Activated CD4-positive, alpha-beta T cell treated with anti-CD3 and anti-CD28 coated beads for 48 hours (primary cell): ENCODE data around the gene PSMC6.
"Not testable (repeated sequence)": the region's sequence is repeated elsewhere in the genome, so short reads cannot be mapped to it uniquely, and the experiment has no call there.

Source experiments
- DNase-seq: peaks from one replicate; pipeline ENCODE4 v3.0.0-alpha.2; 2020

Gene PSMC6

DNA sequence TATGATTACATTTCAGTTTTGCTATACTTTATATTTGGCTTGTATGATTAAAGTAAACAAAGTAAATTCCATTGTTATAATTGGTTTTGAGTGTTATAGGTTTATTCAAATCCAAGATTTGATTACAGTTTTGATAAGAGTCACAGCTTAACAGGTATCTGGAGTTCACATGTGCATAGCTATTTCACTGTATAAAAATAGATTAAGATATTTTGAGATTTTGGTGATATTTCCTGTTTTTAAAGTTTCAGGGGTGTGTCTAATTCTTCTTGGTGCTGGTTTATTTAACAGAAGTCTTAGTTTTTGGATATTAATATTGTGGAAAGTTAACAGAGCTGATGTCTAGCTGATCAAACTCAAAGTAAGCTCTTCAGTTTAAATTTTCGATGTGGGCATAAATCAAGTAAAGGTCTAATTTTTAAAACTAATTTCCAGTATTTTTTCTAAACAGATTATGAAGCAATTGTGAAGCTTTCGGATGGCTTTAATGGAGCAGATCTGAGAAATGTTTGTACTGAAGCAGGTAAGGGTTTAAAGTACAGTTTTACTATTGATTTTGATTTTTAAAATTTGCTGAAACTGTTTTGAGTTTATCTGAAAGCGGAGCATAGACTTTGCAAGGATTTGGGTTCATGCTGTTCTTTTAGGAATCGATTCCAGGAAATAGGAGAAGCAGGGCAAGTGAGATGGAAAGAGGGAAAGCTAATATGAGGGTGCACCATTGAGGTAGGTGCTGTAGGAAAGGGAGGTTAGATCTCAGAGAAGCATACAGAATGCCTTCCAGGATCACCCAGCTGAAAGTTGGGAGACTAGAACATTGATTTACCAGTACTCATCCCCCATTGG lies 16.7 kb downstream of the PSMC6 start:
- DNase-seq: no peak

DNA sequence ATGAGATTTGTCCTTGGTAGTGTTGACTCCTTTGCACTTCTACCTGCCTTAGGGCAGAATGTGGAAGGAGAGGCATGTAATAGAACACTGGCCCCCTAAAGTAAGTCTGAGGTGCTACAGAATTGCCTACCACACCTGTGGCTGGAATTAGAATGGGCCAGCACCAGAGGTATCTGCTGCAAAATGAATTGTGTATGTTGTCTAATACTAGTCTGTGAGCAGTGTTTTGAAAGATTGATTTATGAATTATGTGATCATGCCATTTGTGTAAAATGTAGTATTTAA lies 17.3 kb downstream of the PSMC6 start:
- no peak for DNase-seq

DNA sequence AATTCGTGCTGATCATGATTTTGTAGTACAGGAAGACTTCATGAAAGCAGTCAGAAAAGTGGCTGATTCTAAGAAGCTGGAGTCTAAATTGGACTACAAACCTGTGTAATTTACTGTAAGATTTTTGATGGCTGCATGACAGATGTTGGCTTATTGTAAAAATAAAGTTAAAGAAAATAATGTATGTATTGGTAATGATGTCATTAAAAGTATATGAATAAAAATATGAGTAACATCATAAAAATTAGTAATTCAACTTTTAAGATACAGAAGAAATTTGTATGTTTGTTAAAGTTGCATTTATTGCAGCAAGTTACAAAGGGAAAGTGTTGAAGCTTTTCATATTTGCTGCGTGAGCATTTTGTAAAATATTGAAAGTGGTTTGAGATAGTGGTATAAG lies 20.5 kb downstream of the PSMC6 start:
- DNase-seq: not testable (repeated sequence)

DNA sequence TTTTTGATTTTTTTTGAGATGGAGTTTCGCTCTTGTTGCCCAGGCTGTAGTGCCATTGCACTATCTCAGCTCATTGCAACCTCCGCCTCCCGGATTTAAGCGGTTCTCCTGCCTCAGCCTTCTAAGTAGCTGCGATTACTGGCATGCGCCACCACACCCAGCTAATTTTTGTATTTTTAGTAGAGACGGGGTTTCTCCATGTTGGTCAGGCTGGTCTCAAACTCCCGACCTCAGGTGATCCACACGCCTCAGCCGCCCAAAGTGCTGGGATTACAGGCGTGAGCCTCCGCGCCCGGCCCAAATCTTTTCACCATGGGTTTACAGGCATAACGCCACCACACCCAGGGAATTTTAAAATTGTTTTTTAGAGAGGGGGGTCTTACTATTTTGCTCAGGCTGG lies 22.0 kb downstream of the PSMC6 start:
- not testable (repeated sequence) for DNase-seq

DNA sequence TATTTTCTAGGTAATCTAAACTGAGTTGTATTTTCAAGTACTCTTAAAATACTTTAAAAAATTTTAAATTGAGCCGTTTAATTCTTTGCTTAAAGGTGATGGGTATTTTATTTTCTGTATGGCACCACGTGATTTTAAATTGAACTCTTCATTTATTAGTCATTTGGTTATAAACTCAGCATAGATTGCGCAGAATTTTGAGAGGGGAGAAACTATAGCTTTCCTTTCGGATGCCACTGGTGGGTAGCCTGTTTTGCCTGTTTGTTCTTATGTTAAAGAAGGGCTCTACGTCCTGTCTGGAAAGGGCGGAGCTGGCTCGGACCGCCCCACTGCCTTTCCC lies 22.6 kb downstream of the PSMC6 start:
- DNase-seq: no peak

DNA sequence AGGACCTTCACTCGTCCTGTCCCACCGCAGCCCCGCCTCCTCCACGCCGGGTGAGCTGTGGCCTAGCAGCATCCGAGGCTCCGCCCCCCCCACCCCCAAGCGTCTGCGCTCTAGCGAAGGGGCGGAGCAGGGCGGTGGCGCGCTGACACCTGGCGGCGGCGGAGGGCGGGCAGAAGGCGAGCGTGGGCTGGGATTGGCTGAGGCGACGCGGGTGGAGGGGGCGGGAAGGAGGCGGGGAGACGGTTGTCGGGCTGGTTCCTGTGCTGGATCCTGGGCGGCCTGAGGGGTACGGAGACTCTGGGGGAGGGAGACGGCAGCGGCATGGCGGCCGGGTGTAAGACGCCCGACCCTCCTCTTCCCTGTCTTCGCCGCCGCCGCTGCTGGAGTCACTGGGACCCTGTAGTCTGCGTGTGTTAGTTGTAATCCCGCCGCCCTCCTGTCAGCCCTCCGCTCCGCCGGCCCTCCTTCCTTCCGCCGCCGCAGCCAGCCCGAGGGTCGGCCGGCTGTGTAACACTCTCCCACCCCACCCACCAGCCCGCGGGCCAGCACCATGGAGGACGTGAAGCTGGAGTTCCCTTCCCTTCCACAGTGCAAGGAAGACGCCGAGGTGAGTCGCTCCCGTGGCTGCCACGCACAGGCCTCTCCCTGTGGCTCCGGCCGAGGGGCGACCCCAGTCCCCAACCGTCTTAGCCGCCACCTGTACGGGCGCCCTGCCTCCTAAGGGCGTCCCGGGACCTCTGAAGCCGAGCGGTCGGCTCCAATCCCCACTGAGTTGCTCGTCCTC lies 23.1 kb downstream of the PSMC6 start, which contains the start of gene STYX:
STYX (plus strand) TSS at position 242 of the 784 bp plus-strand sequence; CDS start at position 551, 309 bp downstream.
- DNase-seq: peak; percentile 99

DNA sequence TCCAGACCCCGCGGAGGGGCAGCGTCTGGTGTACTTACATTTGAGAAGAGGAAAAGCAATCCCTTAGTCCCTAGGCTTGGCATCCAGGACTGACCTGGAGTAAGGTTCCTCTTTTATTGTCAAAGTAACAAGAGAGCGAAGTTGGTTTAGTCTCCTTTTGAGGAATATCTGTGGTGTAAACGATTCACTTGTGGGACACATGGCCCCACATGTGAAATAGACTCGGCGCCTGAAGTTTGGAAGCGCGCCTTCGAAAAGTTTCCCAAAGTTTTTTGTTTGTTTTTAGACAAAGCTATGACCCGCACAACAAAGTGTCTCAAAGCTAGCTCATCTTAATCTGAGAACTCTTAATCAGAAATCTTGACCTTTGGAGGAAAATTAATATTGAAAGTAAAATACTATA lies 23.7 kb downstream of the PSMC6 start:
- no peak for DNase-seq

DNA sequence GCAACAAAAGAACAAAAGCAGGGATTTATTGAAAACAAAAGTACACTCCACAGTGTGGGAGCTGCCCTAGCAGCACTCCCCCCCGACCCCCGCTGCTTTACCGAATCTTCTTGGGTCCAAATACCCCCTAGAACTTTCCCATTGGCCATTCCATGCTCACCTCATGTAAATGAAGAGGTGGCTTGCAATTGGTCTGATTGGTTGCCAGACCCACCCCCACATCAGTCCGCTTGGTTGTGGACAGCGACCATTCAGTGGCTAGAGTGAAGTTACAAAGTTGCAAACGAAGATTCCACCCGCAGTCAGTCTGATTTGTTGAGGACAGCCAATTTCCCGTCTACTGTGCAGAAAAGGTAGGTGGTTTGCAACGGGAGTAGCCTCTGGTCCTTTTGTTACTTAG lies 26.8 kb downstream of the PSMC6 start:
- DNase-seq: no peak

DNA sequence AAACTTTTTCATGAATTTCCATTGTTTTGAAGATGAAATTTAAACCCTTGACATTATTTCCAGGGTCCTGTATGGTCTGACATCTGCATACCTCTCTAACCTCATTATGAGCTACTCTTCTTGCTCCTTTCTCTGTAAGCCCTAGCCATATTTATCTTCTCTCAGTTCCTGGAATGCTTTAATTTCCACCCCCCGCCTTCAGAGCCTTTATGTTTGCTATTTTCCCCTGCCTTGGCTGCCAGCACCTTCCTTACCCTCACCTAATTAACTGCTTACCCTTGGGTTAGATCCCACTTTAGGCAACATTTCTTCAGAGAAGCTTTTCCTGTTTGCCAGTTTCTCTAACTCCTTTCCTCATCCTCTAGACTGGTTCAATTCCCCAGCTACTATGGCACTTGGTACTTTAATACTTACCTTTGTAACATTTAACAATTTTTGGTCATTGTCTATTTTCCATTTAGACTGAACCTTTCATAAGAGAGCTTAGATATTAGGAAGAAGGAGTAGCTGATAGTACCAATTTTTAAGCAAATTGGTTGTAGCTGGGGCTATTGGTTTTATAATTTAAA lies 29.0 kb downstream of the PSMC6 start:
- no peak for DNase-seq

DNA sequence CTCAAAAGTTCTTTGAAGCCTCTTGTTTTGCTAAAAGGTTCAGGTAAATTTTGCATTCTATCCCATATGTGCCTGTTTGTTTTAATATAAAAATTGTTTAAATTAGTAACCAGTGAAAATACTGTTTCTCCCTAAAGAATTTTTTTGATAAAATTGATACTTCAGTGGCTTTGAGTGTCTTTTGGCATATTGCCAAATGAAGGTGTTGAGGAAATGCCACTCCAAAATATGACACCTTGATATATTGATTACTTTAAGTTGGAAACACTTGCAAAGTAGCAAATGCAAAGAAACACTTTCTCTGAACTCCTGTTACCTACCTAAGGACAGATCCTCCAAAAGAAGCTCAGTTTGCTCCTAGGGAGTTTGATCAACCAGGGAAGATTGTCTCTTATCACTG lies 31.4 kb downstream of the PSMC6 start:
- no peak for DNase-seq

DNA sequence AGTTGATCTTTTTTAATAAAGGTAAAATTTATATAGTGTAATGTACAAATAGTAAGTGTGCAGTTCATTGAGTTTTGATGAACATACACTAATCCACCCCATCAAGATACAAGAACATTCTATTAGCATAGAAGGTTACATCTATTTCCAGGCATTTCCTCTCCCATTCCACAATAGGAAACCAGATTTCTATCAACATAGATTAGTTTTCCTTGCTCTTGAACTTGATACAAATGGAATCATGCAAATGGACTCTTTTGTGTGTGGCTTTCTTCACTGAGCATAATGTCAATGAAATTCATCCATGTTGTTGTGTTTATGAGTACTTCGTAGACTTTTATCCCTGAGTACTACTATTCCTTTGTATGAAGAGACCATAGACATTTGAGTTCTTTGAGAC lies 33.8 kb downstream of the PSMC6 start:
- no peak for DNase-seq

DNA sequence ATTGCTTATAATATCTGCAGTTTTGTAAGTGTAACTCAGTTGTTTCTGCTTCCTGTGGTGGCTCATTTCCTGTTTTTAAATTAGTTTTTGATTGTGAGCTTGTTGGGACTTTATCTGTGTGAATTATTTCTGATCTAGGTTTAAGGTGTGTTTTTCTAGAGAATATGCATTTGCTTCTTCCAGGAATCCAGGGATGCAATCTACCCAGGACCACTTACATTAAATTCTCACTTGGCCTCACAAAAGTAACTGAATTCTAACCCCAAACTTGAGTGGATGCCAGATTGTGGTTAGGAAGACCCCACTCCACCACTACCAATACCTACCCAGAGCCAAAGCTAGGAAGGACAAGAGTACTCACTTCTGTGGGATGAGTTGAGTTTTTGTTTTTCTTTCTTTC lies 34.9 kb downstream of the PSMC6 start:
- no peak for DNase-seq

DNA sequence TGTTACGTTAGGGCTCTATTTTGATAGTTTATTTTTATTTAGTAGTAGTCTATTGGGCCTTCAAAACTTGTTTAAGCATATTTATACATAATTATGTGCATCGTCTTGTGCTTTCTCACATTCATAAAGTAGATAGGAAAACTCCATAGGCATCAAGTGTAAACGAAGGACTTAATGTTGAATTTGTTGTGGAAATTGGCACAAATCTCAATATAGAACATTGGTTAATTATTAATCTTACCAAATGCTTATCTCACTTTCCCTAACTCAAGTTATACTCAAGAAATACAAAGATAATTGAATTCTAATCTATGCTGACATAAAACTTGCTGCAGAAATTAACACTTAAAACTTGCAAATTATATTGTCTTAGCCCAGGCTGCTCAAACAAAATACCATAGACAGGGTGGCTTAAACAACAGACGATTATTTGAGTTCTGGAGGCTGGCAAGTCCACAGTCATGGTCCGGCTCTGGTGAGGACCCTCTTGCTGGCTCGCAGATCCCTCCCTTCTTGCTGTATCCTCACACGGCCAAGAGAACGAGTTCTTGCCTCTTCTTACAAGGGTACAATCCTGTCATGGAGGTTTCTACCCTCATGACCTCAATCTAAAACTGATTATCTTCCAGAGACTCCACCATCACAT lies 41.8 kb downstream of the PSMC6 start:
- no peak for DNase-seq

DNA sequence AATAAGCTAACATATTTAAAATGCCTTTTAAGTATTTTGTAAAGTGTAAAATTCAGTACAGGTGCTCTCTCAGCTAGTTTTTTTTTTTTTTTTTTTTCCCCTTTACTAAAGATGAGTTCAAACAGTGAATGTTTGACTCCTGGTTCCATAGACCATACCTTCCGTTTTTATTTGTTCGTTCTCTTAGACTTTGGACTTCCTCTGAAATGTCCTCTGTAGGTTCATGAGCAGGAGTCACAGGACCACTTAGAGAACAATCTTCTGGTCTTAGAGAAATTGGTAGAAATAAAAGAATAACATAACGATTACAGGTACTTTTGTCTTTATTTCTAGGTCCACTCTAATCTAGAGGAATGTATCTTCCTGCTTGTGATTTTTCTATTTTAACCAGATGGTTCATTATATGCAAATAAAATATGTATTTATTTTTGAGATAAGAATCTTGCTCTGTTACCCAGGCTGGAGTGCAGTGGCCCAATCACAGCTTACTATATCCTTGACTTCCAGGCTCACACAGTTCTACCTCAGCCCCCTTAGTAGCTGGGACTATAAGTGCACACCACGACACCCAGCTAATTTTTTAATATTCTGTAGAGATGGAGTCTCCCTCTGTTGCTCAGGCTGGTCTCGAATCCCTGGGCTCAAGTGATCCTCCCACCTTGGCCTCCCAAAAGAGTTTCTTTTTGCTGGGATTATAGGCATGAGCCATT lies 48.8 kb downstream of the PSMC6 start:
- no peak for DNase-seq

DNA sequence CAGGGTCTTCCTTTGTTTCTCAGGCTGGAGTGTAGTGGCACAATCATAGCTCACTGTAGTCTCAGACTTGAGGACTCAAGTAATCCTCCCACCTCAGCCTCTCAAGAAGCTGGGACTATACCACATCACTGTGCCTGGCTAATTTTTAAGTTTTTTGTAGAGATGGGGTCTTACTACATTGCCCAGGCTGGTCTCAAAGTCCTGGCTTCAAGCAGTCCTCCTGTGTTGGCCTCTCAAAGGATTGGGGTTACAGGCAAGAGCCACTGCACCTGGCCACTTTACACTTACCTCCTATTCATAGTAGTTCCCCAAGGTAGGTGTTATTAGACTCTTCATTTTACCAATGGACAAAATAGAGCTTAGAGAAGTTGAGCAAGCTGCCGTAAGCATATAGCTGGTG lies 52.1 kb downstream of the PSMC6 start:
- no peak for DNase-seq

DNA sequence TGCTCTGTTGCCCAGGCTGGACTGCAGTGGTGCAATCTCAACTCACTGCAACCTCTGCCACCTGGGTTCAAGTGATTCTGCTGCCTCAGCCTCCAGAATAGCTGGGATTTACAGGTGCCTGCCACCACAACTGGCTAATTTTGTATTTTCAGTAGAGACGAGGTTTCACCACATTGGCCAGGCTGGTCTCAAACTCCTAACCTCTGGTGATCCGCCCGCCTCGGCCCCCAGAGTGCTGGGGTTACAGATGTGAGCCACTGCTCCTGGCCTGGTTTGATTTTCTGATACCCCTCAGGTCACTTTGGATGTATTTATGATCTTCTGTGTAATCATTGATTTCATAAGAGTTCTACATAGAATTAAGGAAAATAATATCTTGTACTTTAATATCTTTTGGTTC lies 55.9 kb downstream of the PSMC6 start:
- DNase-seq: not testable (repeated sequence)

DNA sequence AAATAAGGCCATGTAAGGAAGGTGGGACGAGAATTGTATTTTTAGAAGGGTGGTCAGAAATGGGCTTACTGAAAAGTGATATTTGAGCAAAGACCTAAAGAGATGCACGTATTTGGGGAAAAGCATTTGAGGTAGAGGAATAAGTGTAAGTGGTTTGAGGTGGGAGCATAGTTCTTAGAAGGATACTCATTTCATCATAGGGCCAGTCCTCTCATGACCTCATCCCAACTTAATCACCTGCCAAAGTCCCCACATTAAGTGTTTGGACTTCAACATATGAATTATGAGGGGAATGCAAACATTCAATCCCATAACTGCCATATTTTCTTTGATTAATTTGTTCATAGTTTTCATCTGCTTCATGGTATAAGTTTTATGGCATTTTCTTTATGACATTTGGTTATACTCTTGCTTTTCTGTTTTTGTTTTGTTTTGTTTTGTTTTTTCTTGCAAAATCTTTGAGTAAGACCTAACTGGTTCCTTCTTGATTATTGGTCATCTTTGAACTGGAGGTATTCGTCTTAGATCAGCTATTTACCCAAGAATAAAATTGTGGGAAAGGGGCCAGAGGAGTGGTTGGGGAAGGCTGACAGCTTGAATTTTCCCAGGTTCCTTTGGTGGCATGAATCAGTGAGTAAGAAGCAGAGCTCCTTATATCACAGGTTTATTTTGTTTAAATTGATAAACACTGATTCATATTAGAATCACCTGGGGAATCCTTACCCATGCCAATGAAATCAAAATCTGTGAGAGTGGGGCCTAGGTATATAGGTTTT lies 60.2 kb downstream of the PSMC6 start:
- DNase-seq: no peak

DNA sequence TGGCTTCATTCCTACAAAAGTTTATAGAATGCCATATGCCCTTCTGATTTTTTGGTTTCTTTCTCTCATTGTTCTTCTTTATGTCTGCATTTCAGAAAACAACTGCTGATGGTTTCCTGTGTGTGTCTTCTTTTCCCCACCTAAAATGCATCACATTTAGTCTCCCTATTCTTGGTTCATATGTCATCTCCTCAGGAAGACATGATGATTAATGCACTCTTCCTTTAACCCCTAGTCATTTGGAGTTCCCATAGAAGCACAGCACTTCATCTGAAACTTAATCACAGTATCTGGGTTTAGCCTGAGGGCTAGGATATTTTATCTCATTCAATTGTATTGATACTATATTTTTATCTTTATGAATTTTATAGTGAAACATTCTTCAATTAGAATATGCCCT lies 62.9 kb downstream of the PSMC6 start:
- no peak for DNase-seq

DNA sequence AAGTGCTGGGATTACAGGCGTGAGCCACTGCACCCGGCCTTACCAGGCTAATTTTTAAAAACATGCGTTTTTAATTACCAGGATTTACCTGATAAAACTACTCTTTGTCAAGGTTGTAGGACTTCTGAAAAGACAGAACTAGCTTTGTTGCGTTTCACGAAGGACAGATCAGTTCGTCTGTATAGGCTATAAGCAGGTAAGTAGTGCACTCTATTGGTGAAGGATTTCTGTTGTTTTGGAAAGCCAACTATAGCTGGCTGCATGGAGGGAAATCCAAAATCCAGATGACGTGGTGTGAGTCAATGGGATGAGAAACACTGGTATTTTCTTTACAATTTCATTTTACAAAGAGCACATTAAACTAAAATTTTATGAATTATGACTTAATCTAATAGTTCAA lies 69.8 kb downstream of the PSMC6 start:
- DNase-seq: no peak
